AG04450 (cell line): Measurements from ENCODE around the gene MORN1. TPM values are rescaled to one million over a fixed set of nuclear protein-coding genes. Genes with fewer than 3 reads are reported as not detected.

Source experiments
- CTCF ChIA-PET: fragments of 300-600, 350-600 bp; formaldehyde crosslinking; extraction: SDS; loops from one replicate; lab custom pipeline; 2022; ENCODE audit warnings: antibody characterized with exemption, inconsistent platforms; lab: Charles Lee
- POLR2A ChIA-PET: fragments of 350-600 bp; formaldehyde crosslinking; extraction: SDS; loops from one replicate; lab custom pipeline; 2021; ENCODE audit warnings: antibody characterized with exemption, inconsistent platforms; lab: Yijun Ruan, JAX
- DNase-seq: peaks from one replicate; pipeline ENCODE4 v3.0.0-alpha.2; 2011; ENCODE audit warnings: low read depth, low spot score
- H3K27ac ChIP-seq: one replicate; pipeline ENCODE4 v1.5.1; 2012; ENCODE audit warnings: low read depth, low read length, control low read depth
- H3K27me3 ChIP-seq: one replicate; pipeline ENCODE4 v1.6.0; 2012; ENCODE audit warnings: low read length; ENCODE audit not compliant: control insufficient read depth, insufficient read depth
- H3K4me3 ChIP-seq: 2 replicates; pipeline ENCODE4 v1.5.1; 2011; ENCODE audit warnings: mild to moderate bottlenecking, low read depth, low read length, control low read depth
- H3K9me3 ChIP-seq: 2 replicates; pipeline ENCODE4 v1.5.1; 2012; ENCODE audit warnings: low read length; ENCODE audit not compliant: control insufficient read depth, insufficient read depth
- polyA plus RNA-seq: library from polyadenylated mRNA; depleted of rRNA; stranded (reverse); fragments of >200 nt; gene quantifications from 2 replicates; pipeline ENCODE4 v1.2.3, GENCODE V29; 2011
- TF ChIP-seq, protein P1 (sequence below): IDR thresholded peaks from 2 replicates; pipeline ENCODE4 v1.5.1; 2011; ENCODE audit warnings: low read depth, low read length, control low read depth, inconsistent platforms

Gene MORN1
- polyA plus RNA-seq, 1 experiment, result 3.6 TPM

GRCh38 chr1:2411801-2412394, 20.5 kb upstream of the MORN1 start:
- H3K4me3 ChIP-seq, result peak overlapping the region; percentile 87
- TF ChIP-seq, protein P1, sequence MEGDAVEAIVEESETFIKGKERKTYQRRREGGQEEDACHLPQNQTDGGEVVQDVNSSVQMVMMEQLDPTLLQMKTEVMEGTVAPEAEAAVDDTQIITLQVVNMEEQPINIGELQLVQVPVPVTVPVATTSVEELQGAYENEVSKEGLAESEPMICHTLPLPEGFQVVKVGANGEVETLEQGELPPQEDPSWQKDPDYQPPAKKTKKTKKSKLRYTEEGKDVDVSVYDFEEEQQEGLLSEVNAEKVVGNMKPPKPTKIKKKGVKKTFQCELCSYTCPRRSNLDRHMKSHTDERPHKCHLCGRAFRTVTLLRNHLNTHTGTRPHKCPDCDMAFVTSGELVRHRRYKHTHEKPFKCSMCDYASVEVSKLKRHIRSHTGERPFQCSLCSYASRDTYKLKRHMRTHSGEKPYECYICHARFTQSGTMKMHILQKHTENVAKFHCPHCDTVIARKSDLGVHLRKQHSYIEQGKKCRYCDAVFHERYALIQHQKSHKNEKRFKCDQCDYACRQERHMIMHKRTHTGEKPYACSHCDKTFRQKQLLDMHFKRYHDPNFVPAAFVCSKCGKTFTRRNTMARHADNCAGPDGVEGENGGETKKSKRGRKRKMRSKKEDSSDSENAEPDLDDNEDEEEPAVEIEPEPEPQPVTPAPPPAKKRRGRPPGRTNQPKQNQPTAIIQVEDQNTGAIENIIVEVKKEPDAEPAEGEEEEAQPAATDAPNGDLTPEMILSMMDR, result no peak
- no peaks in the 10 kb centered on the region for H3K27me3 ChIP-seq
- no peaks in the 10 kb centered on the region; the same call in 1 of the 2 replicates for H3K9me3 ChIP-seq
- H3K27ac ChIP-seq, result peak overlapping the region; percentile 21
- DNase-seq, result no peak
- ChIA-PET POLR2A (no interaction called here), CTCF (interaction anchor here (1.3 kb wide), 1 partner anchor 217 kb away, joined by 4 read pairs; the partner anchor contains the start of gene FAAP20)

GRCh38 chr1:2409745-2410144, 18.4 kb upstream of the MORN1 start:
- Histone ChIP-seq H3K9me3 (no peaks in the 10 kb centered on the region; the same call in 1 of the 2 replicates), H3K4me3 (no peak overlapping the region), H3K27ac (no peak overlapping the region), H3K27me3 (no peaks in the 10 kb centered on the region)
- no peak for DNase-seq
- POLR2A ChIA-PET, result no interaction called here
- TF ChIP-seq, protein P1, result no peak
- CTCF ChIA-PET, result no interaction called here

GRCh38 chr1:2408859-2409276, 17.5 kb upstream of the MORN1 start:
- Histone ChIP-seq H3K27ac (no peak overlapping the region), H3K4me3 (no peak overlapping the region), H3K27me3 (no peaks in the 10 kb centered on the region), H3K9me3 (no peaks in the 10 kb centered on the region; the same call in 1 of the 2 replicates)
- POLR2A ChIA-PET, result interaction anchor here (0.7 kb wide), 1 partner anchor 218 kb away, joined by 3 read pairs; no protein-coding TSS in a partner anchor
- CTCF ChIA-PET, result no interaction called here
- TF ChIP-seq, protein P1, result no peak
- no peak for DNase-seq

DNA sequence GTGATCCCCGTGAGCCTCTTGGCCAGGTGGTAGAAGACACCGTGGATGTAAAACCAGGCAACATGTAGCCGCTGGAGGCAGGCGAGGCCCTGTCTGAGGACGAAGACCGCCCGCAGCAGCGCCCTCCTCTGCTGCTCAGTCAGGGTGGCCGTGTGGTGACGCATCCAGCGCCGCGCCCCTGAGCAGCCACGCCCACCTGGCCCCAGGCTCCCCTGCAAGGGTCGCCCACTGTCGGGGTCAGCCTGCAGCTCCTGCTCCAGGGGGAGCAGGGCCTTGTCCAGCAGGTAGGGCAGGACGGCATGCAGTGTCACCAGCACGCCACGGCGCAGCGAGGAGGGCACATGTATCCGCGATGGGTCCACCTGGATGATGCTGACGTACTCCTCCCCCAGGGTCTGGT, 17.1 kb upstream of the MORN1 start:
- H3K4me3 ChIP-seq, result no peak overlapping the region
- H3K27me3 ChIP-seq, result no peaks in the 10 kb centered on the region
- ChIA-PET CTCF (interaction anchor here (1.3 kb wide), 1 partner anchor 140 kb away, joined by 4 read pairs; no protein-coding TSS in a partner anchor), POLR2A (interaction anchor here (0.7 kb wide), 1 partner anchor 217 kb away, joined by 3 read pairs; no protein-coding TSS in a partner anchor)
- no peak overlapping the region for H3K27ac ChIP-seq
- no peak for DNase-seq
- no peaks in the 10 kb centered on the region; the same call in 1 of the 2 replicates for H3K9me3 ChIP-seq
- TF ChIP-seq, protein P1, result no peak

DNA sequence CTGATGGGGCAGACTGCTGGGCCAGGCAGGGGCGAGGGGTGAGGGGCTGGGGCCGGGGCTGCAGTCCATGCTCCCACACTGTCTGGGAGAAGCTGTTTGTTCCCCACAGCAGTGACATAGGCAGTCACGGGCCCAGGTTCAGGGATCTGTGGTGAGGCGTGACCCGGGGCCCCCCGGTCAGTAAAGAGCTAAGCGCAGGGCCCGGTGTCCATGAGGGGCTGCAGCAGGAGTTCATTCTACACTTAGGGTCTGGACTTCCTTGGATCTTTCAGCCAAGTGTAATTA, 16.6 kb upstream of the MORN1 start:
- no peak for DNase-seq
- Histone ChIP-seq H3K27me3 (no peaks in the 10 kb centered on the region), H3K4me3 (no peak overlapping the region), H3K9me3 (no peaks in the 10 kb centered on the region; the same call in 1 of the 2 replicates), H3K27ac (no peak overlapping the region)
- TF ChIP-seq, protein P1, result no peak
- ChIA-PET CTCF (interaction anchor here (1.3 kb wide), 1 partner anchor 140 kb away, joined by 4 read pairs; no protein-coding TSS in a partner anchor), POLR2A (no interaction called here)
